Lower leg skin (tissue), 3 donors: ENCODE data around the gene SCP2D1.

Source experiments
- POLR2A ChIP-seq, 2 donors: fragments of 450-650 bp; IDR thresholded peaks; one replicate each; pipeline ENCODE4 v1.6.1; 2016 to 2017; ENCODE audit warnings: antibody characterized with exemption in 2 of 2, mild to moderate bottlenecking in 1 of 2, moderate library complexity in 1 of 2
- TF ChIP-seq, protein P1 (sequence below), 3 donors: fragments of 450-650 bp; IDR thresholded peaks; one replicate each; pipeline ENCODE4 v1.5.1; 2016; ENCODE audit warnings: antibody characterized with exemption in 3 of 3, mild to moderate bottlenecking in 3 of 3, moderate library complexity in 2 of 3

- no peak for TF ChIP-seq POLR2A (IDR thresholded peaks at IDR 0.05)
- TF ChIP-seq, protein P1, sequence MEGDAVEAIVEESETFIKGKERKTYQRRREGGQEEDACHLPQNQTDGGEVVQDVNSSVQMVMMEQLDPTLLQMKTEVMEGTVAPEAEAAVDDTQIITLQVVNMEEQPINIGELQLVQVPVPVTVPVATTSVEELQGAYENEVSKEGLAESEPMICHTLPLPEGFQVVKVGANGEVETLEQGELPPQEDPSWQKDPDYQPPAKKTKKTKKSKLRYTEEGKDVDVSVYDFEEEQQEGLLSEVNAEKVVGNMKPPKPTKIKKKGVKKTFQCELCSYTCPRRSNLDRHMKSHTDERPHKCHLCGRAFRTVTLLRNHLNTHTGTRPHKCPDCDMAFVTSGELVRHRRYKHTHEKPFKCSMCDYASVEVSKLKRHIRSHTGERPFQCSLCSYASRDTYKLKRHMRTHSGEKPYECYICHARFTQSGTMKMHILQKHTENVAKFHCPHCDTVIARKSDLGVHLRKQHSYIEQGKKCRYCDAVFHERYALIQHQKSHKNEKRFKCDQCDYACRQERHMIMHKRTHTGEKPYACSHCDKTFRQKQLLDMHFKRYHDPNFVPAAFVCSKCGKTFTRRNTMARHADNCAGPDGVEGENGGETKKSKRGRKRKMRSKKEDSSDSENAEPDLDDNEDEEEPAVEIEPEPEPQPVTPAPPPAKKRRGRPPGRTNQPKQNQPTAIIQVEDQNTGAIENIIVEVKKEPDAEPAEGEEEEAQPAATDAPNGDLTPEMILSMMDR (IDR thresholded peaks at IDR 0.05), result no peak
Measured at GRCh38 chr20:18795366-18795765, 18.2 kb upstream of the SCP2D1 start.
